H1 (cell line): ENCODE data around the gene NR0B1. TPM values are rescaled to one million over a fixed set of nuclear protein-coding genes. Genes with fewer than 3 reads are reported as not detected.

Experiments used
- CTCF ChIA-PET: fragments of 300-600 bp; sonication (Branson Sonifier 250); formaldehyde crosslinking; loops from one replicate; lab custom pipeline; 2021; ENCODE audit not compliant: partially characterized antibody; lab: Charles Lee
- POLR2A ChIA-PET: fragments of 300-600 bp; sonication (Branson Sonifier 250); formaldehyde crosslinking; loops from one replicate; lab custom pipeline; 2021; ENCODE audit warnings: inconsistent platforms; ENCODE audit not compliant: partially characterized antibody; lab: Charles Lee
- DNase-seq, 2 experiments: peaks; one replicate each; pipeline versions ENCODE4 v3.0.0 to v3.0.0-alpha.2; 2010 to 2022; ENCODE audit warnings: low spot score in 2 of 2, low read depth in 1 of 2, mixed read lengths in 1 of 2
- FAIRE-seq: peaks from 2 replicates; lab custom pipeline; 2011; peaks lifted over from hg19 to GRCh38; lab: Jason Lieb, UNC
- H2AFZ ChIP-seq: 2 replicates; pipeline ENCODE4 v1.8.1; 2012; ENCODE audit warnings: low read length, inconsistent platforms
- H2AK5ac ChIP-seq: 2 replicates; pipeline ENCODE4 v1.6.1; 2013; ENCODE audit warnings: low read depth, low read length
- H2BK120ac ChIP-seq: replicated peaks from 2 replicates; pipeline ENCODE3; 2013; ENCODE audit warnings: low read depth, low read length, inconsistent platforms
- H2BK12ac ChIP-seq: 2 replicates; pipeline ENCODE4 v1.6.1; 2013; ENCODE audit warnings: low read depth, low read length
- H2BK15ac ChIP-seq: 2 replicates; pipeline ENCODE4 v1.6.1; 2013; ENCODE audit warnings: low read length
- H2BK20ac ChIP-seq: 2 replicates; pipeline ENCODE4 v1.6.1; 2013; ENCODE audit warnings: low read length
- H2BK5ac ChIP-seq: 2 replicates; pipeline ENCODE4 v1.6.1; 2013; ENCODE audit warnings: low read depth, low read length
- H3K14ac ChIP-seq: 2 replicates; pipeline ENCODE4 v1.6.1; 2013; ENCODE audit warnings: inconsistent platforms; ENCODE audit not compliant: insufficient read length
- H3K18ac ChIP-seq: 2 replicates; pipeline ENCODE4 v1.6.1; 2013; ENCODE audit warnings: low read length; ENCODE audit errors: extremely low read depth
- H3K23ac ChIP-seq: 2 replicates; pipeline ENCODE4 v1.6.1; 2013; ENCODE audit warnings: inconsistent platforms; ENCODE audit not compliant: insufficient read length
- H3K23me2 ChIP-seq: 2 replicates; pipeline ENCODE4 v1.6.1; 2013; ENCODE audit warnings: low read depth, low read length
- H3K27ac ChIP-seq: 2 replicates; pipeline ENCODE4 v1.6.1; 2011; ENCODE audit warnings: low read depth, low read length, inconsistent platforms
- H3K27me3 ChIP-seq, 4 experiments: replicated peaks in 1 of 4; 1 replicate in 1 of 4; 2 replicates in 3 of 4; pipeline versions ENCODE4 v1.6.1 to v1.8.1; 2011 to 2013; ENCODE audit warnings: low read length in 3 of 4, mild to moderate bottlenecking in 3 of 4, inconsistent platforms in 2 of 4, mixed read lengths in 2 of 4, moderate library complexity in 1 of 4; ENCODE audit not compliant: control insufficient read depth in 3 of 4, insufficient read depth in 3 of 4; ENCODE audit errors: extremely low read depth in 1 of 4
- H3K36me3 ChIP-seq, 4 experiments: 2 replicates each; pipeline versions ENCODE4 v1.6.1 to v1.8.1; 2011 to 2013; ENCODE audit warnings: mild to moderate bottlenecking in 4 of 4, low read length in 3 of 4, moderate library complexity in 2 of 4, control low read depth in 1 of 4, inconsistent platforms in 1 of 4; ENCODE audit not compliant: insufficient read depth in 4 of 4, control insufficient read depth in 2 of 4
- H3K4ac ChIP-seq: replicated peaks from 2 replicates; pipeline ENCODE3; 2013; ENCODE audit warnings: low read length, low read depth, mixed read lengths, inconsistent platforms; ENCODE audit not compliant: insufficient read length
- H3K4me1 ChIP-seq, 4 experiments: replicated peaks in 1 of 4; 1 replicate in 1 of 4; 2 replicates in 3 of 4; pipeline versions ENCODE4 v1.6.1 to v1.8.1; 2011 to 2013; ENCODE audit warnings: low read length in 3 of 4, inconsistent platforms in 2 of 4, mixed read lengths in 1 of 4; ENCODE audit not compliant: insufficient read depth in 4 of 4, control insufficient read depth in 3 of 4
- H3K4me2 ChIP-seq, 2 experiments: 2 replicates each; pipeline versions ENCODE4 v1.6.1 to v1.8.1; 2011 to 2013; ENCODE audit warnings: low read depth in 2 of 2, low read length in 2 of 2, control low read depth in 1 of 2, inconsistent platforms in 1 of 2, mild to moderate bottlenecking in 1 of 2; ENCODE audit not compliant: insufficient read depth in 1 of 2
- H3K4me3 ChIP-seq, 4 experiments: fragments of 200-600, 300-600 bp in 1 of 4; sonication (generic), shearing (Covaris generic), sonication (Bioruptor Twin) in 1 of 4; 2 replicates each; pipeline versions ENCODE4 v1.5.1 to v1.8.1; 2011 to 2016; ENCODE audit warnings: low read length in 4 of 4, low read depth in 3 of 4, control low read depth in 2 of 4, inconsistent platforms in 2 of 4, mild to moderate bottlenecking in 2 of 4, mixed read lengths in 1 of 4, moderate library complexity in 1 of 4; ENCODE audit not compliant: insufficient read depth in 2 of 4; ENCODE audit errors: extremely low read depth in 1 of 4
- H3K56ac ChIP-seq: replicated peaks from 2 replicates; pipeline ENCODE3; 2013; ENCODE audit warnings: low read depth, mild to moderate bottlenecking, mixed read lengths, low read length, inconsistent platforms; ENCODE audit not compliant: insufficient read length
- H3K79me1 ChIP-seq: 2 replicates; pipeline ENCODE4 v1.6.1; 2013; ENCODE audit warnings: low read depth, low read length, control low read depth
- H3K79me2 ChIP-seq, 2 experiments: 2 replicates each; pipeline versions ENCODE4 v1.6.1 to v1.8.1; 2012 to 2013; ENCODE audit warnings: low read length in 2 of 2, mild to moderate bottlenecking in 2 of 2, inconsistent platforms in 1 of 2; ENCODE audit not compliant: insufficient read depth in 2 of 2, control insufficient read depth in 1 of 2
- H3K9ac ChIP-seq, 4 experiments: replicated peaks in 1 of 4; 1 replicate in 1 of 4; 2 replicates in 3 of 4; pipeline versions ENCODE4 v1.6.1 to v1.8.1; 2011 to 2013; ENCODE audit warnings: low read depth in 3 of 4, low read length in 3 of 4, control low read depth in 2 of 4, mild to moderate bottlenecking in 2 of 4, moderate library complexity in 2 of 4, inconsistent platforms in 1 of 4; ENCODE audit errors: extremely low read depth in 1 of 4
- H3K9me3 ChIP-seq, 2 experiments: 2 replicates each; pipeline versions ENCODE4 v1.6.1 to v1.8.1; 2012 to 2013; ENCODE audit warnings: mild to moderate bottlenecking in 2 of 2, moderate library complexity in 2 of 2, control low read depth in 1 of 2, inconsistent platforms in 1 of 2, low read depth in 1 of 2, low read length in 1 of 2, mixed read lengths in 1 of 2; ENCODE audit not compliant: insufficient read depth in 2 of 2
- H4K20me1 ChIP-seq, 2 experiments: replicated peaks in 1 of 2; 2 replicates each; pipeline versions ENCODE3 to v1.8.1; 2011 to 2013; ENCODE audit warnings: inconsistent platforms in 2 of 2, low read length in 2 of 2, mild to moderate bottlenecking in 1 of 2; ENCODE audit not compliant: insufficient read depth in 2 of 2, control insufficient read depth in 1 of 2
- H4K5ac ChIP-seq: 2 replicates; pipeline ENCODE4 v1.6.1; 2013; ENCODE audit warnings: low read length, low read depth, mixed read lengths, inconsistent platforms; ENCODE audit not compliant: insufficient read length
- H4K8ac ChIP-seq: 2 replicates; pipeline ENCODE4 v1.8.0; 2013; ENCODE audit warnings: mild to moderate bottlenecking, moderate library complexity, low read length, inconsistent platforms; ENCODE audit not compliant: insufficient read depth; ENCODE audit errors: extremely low read depth
- H4K91ac ChIP-seq: replicated peaks from 2 replicates; pipeline ENCODE3; 2013; ENCODE audit warnings: low read length, mixed read lengths, inconsistent platforms; ENCODE audit not compliant: insufficient read length
- RXRA ChIP-seq: IDR thresholded peaks from 2 replicates; pipeline ENCODE4 v1.6.1; 2011; ENCODE audit warnings: low read depth, mild to moderate bottlenecking, low read length, moderate library complexity; ENCODE audit not compliant: insufficient read depth
- WGBS, 2 experiments: shearing (Covaris generic) in 1 of 2; methylation state at CpG; one replicate each; pipeline versions ENCODE4 v1.1.6 to v1.1.7; 2013 to 2015; ENCODE audit warnings: low lambda C conversion rate in 2 of 2, mixed read lengths in 2 of 2, inconsistent platforms in 1 of 2, low coverage in 1 of 2, missing lambda C conversion rate in 1 of 2; ENCODE audit not compliant: insufficient replicate concordance in 2 of 2, insufficient coverage in 1 of 2, insufficient read length in 1 of 2; ENCODE audit errors: extremely low coverage in 1 of 2, missing lambda C conversion rate in 1 of 2; 5-methylcytosine and 5-hydroxymethylcytosine counted together
- polyA plus RNA-seq, 7 experiments: library from polyadenylated mRNA; depleted of rRNA in 3 of 7; stranded (reverse) in 5 of 7; unstranded in 2 of 7; fragments of >200 nt in 5 of 7; fragments of 200-250 nt in 2 of 7; gene quantifications; 1 replicate in 5 of 7; 2 replicates in 1 of 7; 4 replicates in 1 of 7; pipeline versions ENCODE4 v1.2.1 to v1.2.3, GENCODE V29; 2011 to 2013; ENCODE audit warnings: missing spikeins in 2 of 7, mixed read lengths in 2 of 7
- total RNA-seq: library from RNA; stranded (reverse); fragmentation: NEBNext Ultra II Directional; extraction: Animal tissue kit (Norgen Biotek cat#: 25700); gene quantifications from 2 replicates; pipeline ENCODE4 v1.2.1, GENCODE V29; 2021

NR0B1 gene
- total and polyA plus RNA-seq, 2 of the 8 experiments (the other 6 are each of a cell fraction or from before 2014, with no cell fraction given) = 0.24 to 0.26 TPM

GRCh38 chrX:30278365-30278764, 30.8 kb downstream of the NR0B1 start:
- no peak overlapping the region for H2AK5ac ChIP-seq
- H3K23me2 ChIP-seq = no peaks in the 10 kb centered on the region
- no peak overlapping the region for H3K14ac ChIP-seq
- no peak for TF ChIP-seq RXRA
- TF ChIP-seq, all 59 proteins: peak for 0
- ChIA-PET CTCF (no interaction called here), POLR2A (no interaction called here)
- H2BK15ac ChIP-seq = no peak overlapping the region
- H2AFZ ChIP-seq = no peak overlapping the region
- H2BK120ac ChIP-seq = no peak overlapping the region
- no peaks in the 10 kb centered on the region for H3K27me3 ChIP-seq
- H4K8ac ChIP-seq = no peak overlapping the region
- DNase-seq (no peak), FAIRE-seq (no peak)
- no peaks in the 10 kb centered on the region for H4K20me1 ChIP-seq
- H3K9ac ChIP-seq = no peak overlapping the region
- no peak overlapping the region for H2BK12ac ChIP-seq
- no peak overlapping the region for H3K18ac ChIP-seq
- no peaks in the 10 kb centered on the region for H3K36me3 ChIP-seq
- no peak overlapping the region for H4K5ac ChIP-seq
- no peak overlapping the region for H3K4ac ChIP-seq
- H4K91ac ChIP-seq = no peak overlapping the region
- H3K79me1 ChIP-seq = no peaks in the 10 kb centered on the region
- H3K23ac ChIP-seq = no peak overlapping the region
- no peak overlapping the region for H2BK5ac ChIP-seq
- no peak overlapping the region for H3K4me2 ChIP-seq
- 0% methylated on average over 1 of the region's 1 CpG; no CpG with 5 or more reads in 1 of the 2 experiments for WGBS, 2 experiments
- no peak overlapping the region for H3K56ac ChIP-seq
- no peaks in the 10 kb centered on the region for H3K79me2 ChIP-seq
- H3K4me3 ChIP-seq = no peak overlapping the region
- no peaks in the 10 kb centered on the region for H3K4me1 ChIP-seq
- no peak overlapping the region for H2BK20ac ChIP-seq
- H3K9me3 ChIP-seq = no peaks in the 10 kb centered on the region
- H3K27ac ChIP-seq = no peak overlapping the region
